ENCODE results near the gene VAT1L.

Gene VAT1L

DNA sequence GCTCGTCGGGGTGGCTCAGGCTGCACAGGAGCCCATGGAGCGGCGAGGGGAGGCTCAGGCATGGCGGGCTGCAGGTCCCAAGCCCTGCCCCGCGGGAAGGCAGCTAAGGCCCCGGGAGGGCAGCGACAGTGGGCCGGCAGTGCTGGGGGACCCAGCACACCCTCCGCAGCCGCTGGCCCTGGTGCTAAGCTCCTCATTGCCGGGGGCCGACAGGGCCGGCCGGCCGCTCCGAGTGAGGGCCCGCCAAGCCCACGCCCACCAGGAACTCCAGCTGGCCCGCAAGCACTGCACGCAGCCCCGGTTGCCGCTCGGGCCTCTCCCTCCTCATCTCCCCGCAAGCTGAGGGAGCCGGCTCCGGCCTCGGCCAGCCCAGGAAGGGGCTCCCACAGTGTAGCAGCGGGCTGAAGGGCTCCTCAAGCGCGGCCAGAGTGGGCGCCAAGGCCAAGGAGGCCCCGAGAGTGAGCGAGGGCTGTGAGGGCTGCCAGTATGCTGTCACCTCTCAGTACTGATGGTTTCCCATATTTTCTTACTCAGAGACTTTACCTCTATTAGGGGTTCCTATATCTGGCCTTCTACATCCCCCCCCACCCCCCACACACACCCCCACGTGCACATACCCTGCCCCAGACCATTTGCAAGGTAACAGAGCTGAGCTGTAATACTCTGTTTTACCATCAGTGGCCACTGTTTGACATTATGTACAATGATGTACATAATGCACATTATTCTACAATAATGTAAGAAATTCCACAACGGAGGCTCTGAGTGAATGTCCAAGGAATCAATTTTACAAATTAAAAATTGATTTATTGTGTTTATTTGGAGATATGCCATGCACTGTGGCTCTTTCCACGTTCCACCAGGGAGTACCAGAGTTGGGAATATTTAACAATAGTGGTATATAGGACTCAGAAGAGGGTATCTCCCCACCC lies 3.7 kb upstream of the VAT1L start:
- DNase-seq = no peak

GRCh38 chr16:77785373-77785764 lies 3.0 kb upstream of the VAT1L start:
- DNase-seq = no peak

- DNase-seq = no peak
Measured at GRCh38 chr16:77786186-77786847, 2.0 kb upstream of the VAT1L start.

GRCh38 chr16:77787452-77787851 lies 912 bp upstream of the VAT1L start:
- DNase-seq = no peak

GRCh38 chr16:77789085-77790008 lies 983 bp downstream of the VAT1L start:
- DNase-seq = no peak

GRCh38 chr16:77790009-77790372 lies 1.6 kb downstream of the VAT1L start:
- DNase-seq = no peak

GRCh38 chr16:77790912-77791311 lies 2.5 kb downstream of the VAT1L start:
- no peak for DNase-seq

DNA sequence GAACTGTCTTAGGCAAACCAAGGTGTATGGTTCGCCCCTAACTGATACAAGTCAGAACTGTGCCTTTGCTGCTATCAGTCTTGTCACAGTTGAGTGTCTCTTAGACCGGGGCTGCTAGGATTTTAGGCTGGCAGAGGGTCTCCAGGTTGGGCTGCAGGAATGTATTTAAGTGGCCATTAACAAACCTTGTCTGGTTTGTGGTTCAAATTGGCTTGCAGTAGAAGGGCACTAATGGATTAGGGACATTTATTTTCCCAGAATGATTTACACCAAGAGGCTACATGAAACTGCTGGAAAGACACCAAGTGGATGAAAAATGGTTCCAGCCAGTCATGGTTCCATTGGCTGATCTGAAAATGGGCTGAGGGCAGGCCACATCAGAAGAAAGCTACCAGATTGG lies 5.1 kb downstream of the VAT1L start:
- no peak for DNase-seq

DNA sequence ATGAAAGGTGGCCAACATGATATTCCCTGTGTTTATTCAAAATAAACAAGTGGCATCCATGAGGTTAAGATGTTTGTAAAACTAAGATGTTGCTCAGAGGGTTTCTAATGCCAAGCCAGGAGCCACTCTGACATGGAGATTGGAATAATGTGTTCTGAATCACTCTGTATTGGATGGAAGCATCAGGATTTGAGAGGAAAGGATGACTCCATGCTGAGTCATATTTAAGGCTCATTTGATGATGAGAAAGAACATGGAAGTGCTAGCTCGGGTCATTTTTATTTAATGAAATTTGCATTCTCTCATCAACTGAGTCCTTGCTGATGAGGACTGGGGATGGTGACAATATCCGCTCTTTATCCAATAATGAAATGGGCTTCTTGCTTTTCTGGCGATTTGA lies 6.2 kb downstream of the VAT1L start:
- DNase-seq = no peak

GRCh38 chr16:77801817-77802216 lies 13.5 kb downstream of the VAT1L start:
- no peak for DNase-seq

GRCh38 chr16:77805398-77805797 lies 17.0 kb downstream of the VAT1L start:
- DNase-seq = no peak

GRCh38 chr16:77807021-77807420 lies 18.7 kb downstream of the VAT1L start:
- DNase-seq = no peak

DNA sequence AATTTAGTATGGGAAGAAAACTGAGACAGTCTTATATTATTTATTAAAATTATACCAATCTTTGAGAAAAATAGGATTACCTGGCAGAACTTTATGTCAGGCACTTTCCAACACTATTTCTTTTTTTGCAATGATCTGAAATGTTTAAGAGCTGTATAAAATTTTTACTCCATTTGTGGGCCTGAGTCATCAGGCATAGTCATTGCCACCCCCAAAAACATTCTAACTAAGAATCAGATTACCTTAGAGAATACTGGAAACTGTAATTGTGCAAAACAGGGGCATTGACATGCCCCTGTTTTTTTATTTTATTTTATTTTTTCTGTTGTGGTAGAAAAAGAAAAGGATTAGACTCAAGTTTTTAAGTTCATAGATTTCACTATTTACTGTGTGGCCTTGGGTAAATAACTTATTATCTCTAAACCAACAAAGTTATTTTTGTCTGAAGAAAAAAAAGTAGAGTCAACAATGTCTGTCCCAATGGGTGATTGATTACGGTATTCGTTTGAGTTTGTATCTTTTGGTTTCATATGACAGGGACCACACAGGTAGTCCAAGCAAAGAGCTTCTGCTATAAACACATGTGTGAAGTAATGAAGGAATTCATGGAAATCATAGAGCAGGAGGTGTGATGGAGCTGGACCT lies 24.6 kb downstream of the VAT1L start:
- no peak for DNase-seq

GRCh38 chr16:77816293-77816692 lies 27.9 kb downstream of the VAT1L start:
- DNase-seq = no peak

DNA sequence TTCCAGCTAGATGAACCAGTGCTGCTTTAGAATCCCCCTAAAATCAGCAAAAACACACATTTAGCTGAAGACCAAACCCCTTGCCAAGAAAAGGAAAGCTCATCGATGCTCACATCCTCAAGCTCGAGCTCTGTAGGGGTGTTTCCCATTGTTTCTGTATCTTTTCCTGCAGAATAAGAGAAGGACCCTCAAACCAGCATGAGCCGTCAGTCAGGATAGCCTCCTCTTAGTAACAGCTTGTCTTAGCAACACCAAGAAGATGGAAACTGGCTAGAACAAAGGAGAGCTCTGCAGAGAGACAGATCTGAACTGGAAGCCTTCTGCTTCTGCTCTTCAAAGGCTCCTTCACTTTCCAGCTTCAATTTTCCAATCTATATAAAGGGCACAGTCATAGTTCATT lies 32.0 kb downstream of the VAT1L start:
- no peak for DNase-seq

GRCh38 chr16:77822661-77823060 lies 34.3 kb downstream of the VAT1L start:
- DNase-seq = no peak

- no peak for DNase-seq
Measured at GRCh38 chr16:77823067-77823466, 34.7 kb downstream of the VAT1L start.

DNA sequence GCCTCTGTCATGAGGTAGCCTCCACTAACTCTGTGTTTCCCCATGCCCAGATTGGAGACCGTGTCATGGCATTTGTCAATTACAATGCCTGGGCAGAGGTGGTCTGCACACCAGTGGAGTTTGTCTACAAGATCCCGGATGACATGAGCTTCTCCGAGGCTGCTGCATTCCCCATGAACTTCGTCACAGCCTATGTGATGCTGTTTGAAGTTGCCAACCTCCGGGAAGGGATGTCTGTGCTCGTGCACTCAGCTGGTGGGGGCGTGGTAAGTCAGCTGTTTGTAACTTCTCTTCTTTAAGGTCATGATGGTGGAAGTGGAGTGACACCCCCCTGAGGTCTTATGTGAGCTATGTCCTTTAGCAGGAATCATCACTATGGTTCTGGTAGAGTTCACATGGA lies 36.8 kb downstream of the VAT1L start:
- no peak for DNase-seq

DNA sequence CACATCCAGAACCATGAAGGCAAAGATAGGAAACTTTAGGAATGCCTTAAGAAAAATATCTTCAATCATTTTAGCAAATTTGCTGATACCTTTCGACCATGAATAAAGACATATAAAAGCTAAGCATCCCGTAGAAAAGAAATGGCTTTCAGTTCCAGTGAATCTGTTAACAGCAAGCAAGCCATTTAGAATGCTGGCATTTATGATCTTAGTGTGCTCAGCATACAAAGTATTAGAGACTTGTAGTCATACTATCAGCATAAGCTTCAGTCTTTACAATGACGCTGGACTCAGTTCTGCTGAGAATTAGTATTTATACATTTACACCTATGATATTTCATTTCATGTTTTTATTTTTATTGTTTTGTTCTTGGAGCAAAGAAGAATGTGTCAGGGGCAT lies 38.7 kb downstream of the VAT1L start:
- DNase-seq = no peak

DNA sequence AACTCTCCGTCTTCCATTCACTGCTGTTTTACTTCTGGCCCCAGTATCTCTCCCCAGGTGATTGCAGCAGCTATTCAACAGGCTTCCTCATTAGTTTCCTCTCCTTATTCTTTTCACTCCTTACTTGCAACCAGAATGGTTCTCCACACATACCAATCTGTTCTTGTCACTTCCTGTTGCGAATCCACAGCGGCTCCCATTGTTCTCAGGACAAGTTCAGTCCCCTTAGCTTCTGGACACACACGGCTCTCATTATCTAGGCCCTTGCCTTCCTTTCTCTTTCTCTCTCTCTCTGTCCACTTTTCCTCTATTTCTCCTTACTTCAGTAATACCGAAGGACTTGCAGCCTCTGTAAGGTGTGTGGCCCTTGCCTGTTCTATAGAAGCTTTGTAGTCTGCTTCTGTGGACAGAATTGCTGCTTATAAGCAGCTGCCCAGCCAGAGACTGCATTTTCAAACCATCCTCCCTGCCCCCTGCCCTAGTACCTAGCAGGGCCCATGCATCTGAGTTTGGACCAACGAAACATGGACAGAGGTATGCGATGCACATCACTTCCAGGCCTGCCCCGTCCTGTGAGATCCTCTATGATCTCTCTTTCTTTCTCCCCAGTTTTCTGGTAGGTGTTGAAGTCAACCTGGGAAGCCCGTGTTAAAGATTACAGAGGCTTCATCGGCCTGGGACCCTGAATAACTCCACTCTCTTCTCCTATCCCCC lies 45.7 kb downstream of the VAT1L start:
- no peak for DNase-seq

- DNase-seq = no peak
Measured at GRCh38 chr16:77834635-77835540, 46.5 kb downstream of the VAT1L start.

Measured in OCI-M1 (cell line).